K562 (cell line): ENCODE measurements around the gene ARHGEF3.

ENCODE experiments used
- CTCF ChIP-seq, 3 experiments: IDR thresholded peaks in 2 of 3; conservative IDR thresholded peaks in 1 of 3; 2 replicates each; pipeline ENCODE4 v1.5.1; 2011 to 2012; ENCODE audit warnings: low read length in 3 of 3, mild to moderate bottlenecking in 3 of 3, control low read depth in 2 of 3, improper control_type of control experiment in 1 of 3, inconsistent platforms in 1 of 3, low read depth in 1 of 3, mixed read lengths in 1 of 3, moderate library complexity in 1 of 3; ENCODE audit not compliant: insufficient read depth in 2 of 3
- JUN ChIP-seq, 2 experiments: sonication (generic) in 1 of 2; formaldehyde crosslinking in 1 of 2; IDR thresholded peaks; 2 replicates each; pipeline versions ENCODE4 v1.6.1 to v1.8.0; 2012 to 2022; ENCODE audit warnings: borderline replicate concordance in 2 of 2, mild to moderate bottlenecking in 2 of 2, improper control_type of control experiment in 1 of 2, low read depth in 1 of 2, low read length in 1 of 2, missing genetic modification reagents in 1 of 2
- PHB2 ChIP-seq: fragments of 450-650 bp; IDR thresholded peaks from 2 replicates; pipeline ENCODE4 v1.6.1; 2017; ENCODE audit warnings: low read depth
- SREBF2 ChIP-seq: sonication (generic); formaldehyde crosslinking; IDR thresholded peaks from 2 replicates; pipeline ENCODE4 v1.4.0; 2020; ENCODE audit warnings: mild to moderate bottlenecking, missing genetic modification reagents
- YY1 ChIP-seq, 3 experiments: IDR thresholded peaks; 2 replicates each; pipeline ENCODE4 v1.6.1; 2011; ENCODE audit warnings: low read length in 2 of 3, mild to moderate bottlenecking in 2 of 3, moderate library complexity in 2 of 3, borderline replicate concordance in 1 of 3, control low read depth in 1 of 3, low read depth in 1 of 3; ENCODE audit not compliant: insufficient read depth in 3 of 3, insufficient replicate concordance in 2 of 3, control insufficient read depth in 1 of 3, insufficient read length in 1 of 3; ENCODE audit errors: extremely low read depth in 1 of 3

- TF ChIP-seq PHB2, result no peak
- TF ChIP-seq JUN (IDR thresholded peaks at IDR 0.05; ENCODE audit: borderline replicate concordance, low read depth, low read length), result no peak
- no peak for TF ChIP-seq JUN (CRISPR knock-in tag; IDR thresholded peaks at IDR 0.05; ENCODE audit: borderline replicate concordance)
- TF ChIP-seq YY1 (IDR thresholded peaks at IDR 0.05; ENCODE audit: borderline replicate concordance in 1 of 3, control insufficient read depth in 1 of 3, extremely low read depth in 1 of 3, insufficient read depth in 3 of 3, insufficient read length in 1 of 3, insufficient replicate concordance in 2 of 3, low read depth in 1 of 3, low read length in 2 of 3), result no peak
- no peak for TF ChIP-seq SREBF2
- TF ChIP-seq CTCF (IDR thresholded peaks at IDR 0.05 in 2 of 3, conservative IDR thresholded peaks at IDR 0.05 in 1 of 3; ENCODE audit: insufficient read depth in 2 of 3, low read depth in 1 of 3, low read length in 3 of 3), result no peak
Observed at GRCh38 chr3:56782215-56782614, 19.5 kb downstream of the ARHGEF3 start.
